NOMO-1 (cell line): ENCODE measurements around the gene ATP6V0E1.
"Not testable (repeated sequence)": the region's sequence is repeated elsewhere in the genome, so short reads cannot be mapped to it uniquely, and the experiment has no call there.

Experiments
- DNase-seq, 2 experiments: peaks; one replicate each; lab custom pipeline; 2025; ENCODE audit not compliant: unreplicated experiment in 2 of 2; lab: John Stamatoyannopoulos, UW

The ATP6V0E1 gene

DNA sequence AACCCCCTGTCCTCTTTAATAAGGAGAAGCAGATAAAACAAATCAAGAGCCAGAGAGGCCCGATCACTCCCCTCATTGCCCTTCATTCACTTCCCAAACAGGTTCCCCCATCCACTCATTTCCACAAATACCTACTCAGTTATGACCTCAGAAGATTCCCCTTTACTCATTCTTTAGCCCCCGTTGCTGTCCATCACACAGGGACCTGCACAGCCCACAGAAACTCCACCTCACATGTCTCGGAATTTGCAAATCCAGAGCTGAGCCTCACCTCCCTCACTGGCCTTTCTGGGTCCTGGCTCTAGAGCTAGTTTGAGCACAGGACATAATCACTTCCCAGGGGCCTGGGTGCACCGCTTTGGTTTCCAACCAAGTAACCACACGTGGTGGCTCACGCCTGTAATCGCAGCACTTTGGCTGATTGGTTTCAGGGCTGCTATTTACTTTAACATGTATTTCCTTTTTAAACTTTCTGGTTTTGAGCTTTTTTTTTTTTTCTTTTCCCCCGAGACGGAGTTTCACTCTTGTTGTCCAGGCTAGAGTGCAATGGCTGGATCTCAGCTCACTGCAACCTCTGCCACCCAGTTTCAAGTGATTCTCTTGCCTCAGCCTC, 17.8 kb downstream of the ATP6V0E1 start:
- no peak for DNase-seq

- no peak for DNase-seq
These were observed 19.8 kb downstream of the ATP6V0E1 start for GRCh38 chr5:173003360-173003759.

DNA sequence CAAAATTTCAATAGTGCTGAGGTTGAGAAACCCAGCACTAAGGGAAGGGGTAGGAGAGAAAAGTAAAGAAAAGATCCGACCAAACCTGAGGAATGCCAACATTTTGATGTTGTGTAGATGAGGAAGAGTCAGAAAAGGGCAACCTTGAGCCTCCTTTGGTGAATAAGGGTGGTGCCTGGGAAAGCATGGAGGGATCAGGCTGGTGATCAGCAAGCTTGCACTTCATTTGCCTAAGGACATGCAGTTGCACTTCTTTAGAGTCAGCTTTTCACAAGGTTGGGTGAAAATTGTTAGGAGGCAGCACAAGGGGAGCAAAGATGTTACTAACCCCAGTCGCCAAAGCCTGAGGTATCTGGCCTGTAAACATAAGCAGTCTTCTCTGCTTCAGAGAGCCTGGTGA, 20.4 kb downstream of the ATP6V0E1 start:
- no peak for DNase-seq

- no peak for DNase-seq
These were observed 20.9 kb downstream of the ATP6V0E1 start for GRCh38 chr5:173004447-173004846.

- DNase-seq: no peak
These were observed 26.4 kb downstream of the ATP6V0E1 start for GRCh38 chr5:173010021-173010420.

- DNase-seq: no peak
These were observed 27.2 kb downstream of the ATP6V0E1 start for GRCh38 chr5:173010547-173011464.

- no peak for DNase-seq
These were observed 28.0 kb downstream of the ATP6V0E1 start for GRCh38 chr5:173011566-173011965.

GRCh38 chr5:173012882-173013281, 29.3 kb downstream of the ATP6V0E1 start:
- DNase-seq: no peak

DNA sequence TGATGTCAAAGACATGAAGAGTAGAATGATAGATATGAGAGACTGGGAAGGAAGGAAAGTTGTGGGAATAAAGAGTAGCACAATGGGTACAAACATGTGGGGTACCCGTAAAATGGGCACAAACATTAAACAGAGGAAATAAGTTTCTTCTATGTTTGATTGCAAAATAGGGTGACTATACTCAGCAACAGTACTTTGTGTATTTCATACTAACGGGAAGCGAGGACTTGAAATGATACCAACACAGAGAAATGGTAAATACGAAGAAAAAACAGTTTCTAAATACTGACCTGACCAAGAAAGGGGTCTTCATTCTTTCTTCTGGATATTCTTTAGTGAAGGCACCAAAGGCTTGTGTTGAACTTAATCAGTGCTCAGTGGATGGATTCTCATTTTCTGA, 31.1 kb downstream of the ATP6V0E1 start:
- peak in 1 of 2 experiments; percentile 5 for DNase-seq

- DNase-seq: no peak
These were observed 31.6 kb downstream of the ATP6V0E1 start for GRCh38 chr5:173015192-173015591.

- no peak for DNase-seq
These were observed 32.3 kb downstream of the ATP6V0E1 start for GRCh38 chr5:173015598-173016455.

- no peak for DNase-seq
These were observed 33.1 kb downstream of the ATP6V0E1 start for GRCh38 chr5:173016598-173017046.

DNA sequence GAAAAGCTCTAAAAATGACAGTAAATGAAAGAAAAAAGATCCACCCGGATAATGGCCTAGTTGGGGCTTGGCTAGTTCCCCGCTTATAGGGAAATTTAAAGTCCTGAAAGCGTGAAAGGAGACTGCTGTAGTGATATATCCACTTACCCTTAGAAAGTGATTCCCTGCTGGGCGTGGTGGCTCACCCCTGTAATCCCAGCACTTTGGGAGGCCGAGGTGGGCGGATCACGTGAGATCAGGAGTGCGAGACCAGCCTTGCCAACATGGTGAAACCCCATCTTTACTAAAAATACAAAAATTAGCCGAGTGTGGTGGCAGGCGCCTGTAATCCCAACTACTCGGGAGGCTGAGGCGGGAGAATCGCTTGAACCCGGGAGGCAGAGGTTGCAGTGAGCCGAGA, 33.5 kb downstream of the ATP6V0E1 start:
- not testable (repeated sequence) for DNase-seq

DNA sequence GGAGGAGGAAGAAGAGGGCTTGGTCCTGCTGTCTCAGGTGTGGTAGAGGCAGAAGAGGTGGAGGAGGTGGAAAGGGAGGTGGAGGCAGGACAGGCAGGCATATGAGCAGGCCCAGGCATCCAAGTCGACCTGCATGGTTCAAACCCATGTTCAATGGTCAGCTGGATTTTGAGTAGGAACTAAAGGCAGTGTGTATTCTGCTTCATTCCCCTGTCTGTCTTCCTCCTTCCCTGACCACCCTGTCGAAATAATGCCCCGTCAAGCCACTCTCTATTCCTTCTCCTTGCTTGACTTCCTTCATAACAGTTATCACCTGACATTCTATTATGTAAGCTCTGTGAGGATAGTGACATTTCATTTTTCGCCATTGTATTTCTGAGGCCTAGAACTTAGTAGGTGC, 34.8 kb downstream of the ATP6V0E1 start:
- DNase-seq: no peak

DNA sequence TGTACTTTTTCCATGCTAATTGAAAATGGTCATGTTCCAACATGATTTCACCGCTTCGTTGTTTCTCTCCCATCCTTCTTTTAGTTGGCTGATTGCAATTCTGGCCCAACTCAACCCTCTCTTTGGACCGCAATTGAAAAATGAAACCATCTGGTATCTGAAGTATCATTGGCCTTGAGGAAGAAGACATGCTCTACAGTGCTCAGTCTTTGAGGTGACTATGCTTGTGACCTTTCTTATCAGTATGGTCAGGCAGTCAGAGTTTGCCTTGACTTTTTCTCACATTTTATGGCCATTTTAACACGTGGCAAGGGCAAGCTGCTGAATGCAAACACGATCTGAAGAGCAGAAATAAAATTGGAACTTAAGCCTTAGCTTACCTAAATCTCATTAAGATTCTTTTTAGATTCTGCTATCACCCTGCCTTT, 36.6 kb downstream of the ATP6V0E1 start:
- DNase-seq: no peak

GRCh38 chr5:173020643-173021042, 37.1 kb downstream of the ATP6V0E1 start:
- DNase-seq: no peak

DNA sequence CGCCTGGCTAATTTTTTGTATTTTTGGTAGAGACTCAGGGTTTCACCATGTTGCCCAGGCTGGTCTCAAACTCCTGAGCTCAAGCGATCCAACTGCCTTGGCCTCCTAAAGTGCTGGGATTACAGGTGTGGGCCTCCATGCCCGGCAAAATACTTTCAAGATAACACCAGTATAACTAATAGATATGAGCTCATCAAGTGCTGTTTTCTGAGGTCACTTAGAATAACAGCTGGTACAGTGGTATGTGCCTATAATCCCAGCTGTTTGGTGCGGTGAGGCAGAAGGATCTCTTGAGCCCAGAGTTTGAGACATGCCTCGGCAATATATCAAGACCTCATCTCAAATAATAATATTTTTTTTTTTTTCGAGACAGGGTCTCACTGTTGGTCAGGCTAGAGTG, 42.1 kb downstream of the ATP6V0E1 start:
- DNase-seq: no peak

DNA sequence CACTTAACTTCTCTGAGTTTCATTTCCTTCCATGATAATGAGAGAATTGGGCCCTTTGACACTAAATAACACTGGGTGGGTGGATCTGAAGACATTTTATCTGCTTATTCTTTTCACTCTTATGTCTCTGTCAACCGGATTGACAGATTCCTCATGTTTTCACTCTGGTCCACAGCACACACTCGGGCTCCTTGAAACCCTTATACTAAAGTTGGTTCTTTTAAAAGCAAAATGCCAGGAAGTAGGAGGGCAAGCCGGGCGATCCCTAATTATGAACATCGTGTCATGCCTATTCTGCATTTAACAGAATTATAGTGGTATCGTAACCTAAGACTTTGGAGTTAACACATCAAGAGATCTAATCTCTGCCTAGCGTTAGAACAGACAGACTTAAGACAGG, 44.3 kb downstream of the ATP6V0E1 start:
- DNase-seq: no peak

DNA sequence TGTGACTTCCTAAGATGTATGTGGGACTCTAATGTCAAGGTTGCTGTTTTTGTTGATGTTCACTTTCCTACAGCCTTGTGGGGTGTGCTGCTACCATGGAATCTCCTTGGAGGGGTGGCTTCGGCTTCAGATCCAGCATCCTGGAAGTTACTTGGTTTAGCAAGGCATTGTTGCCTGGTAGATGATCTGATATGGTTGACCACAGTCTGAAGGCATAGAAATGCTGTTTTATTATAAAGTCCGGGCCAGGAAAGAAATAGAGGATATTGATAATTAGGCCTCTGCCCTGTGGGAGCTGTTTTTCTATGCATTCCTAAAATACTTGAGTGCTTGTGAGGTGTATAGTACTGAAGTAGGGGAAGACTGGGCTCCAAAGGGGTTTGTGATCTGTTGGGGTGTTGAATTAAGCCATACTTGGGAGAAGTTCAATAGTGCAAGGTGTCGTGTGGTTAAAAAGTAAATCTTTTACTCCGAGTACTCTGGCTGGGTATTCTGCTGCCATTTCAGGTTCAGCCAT, 45.3 kb downstream of the ATP6V0E1 start:
- no peak for DNase-seq

- DNase-seq: no peak
These were observed 45.9 kb downstream of the ATP6V0E1 start for GRCh38 chr5:173029499-173029921.

- DNase-seq: not testable (repeated sequence)
These were observed 48.5 kb downstream of the ATP6V0E1 start for GRCh38 chr5:173032096-173032495.
